Fibroblast of lung (primary cell): ENCODE data around the gene EPHA10.

Experiments used
- EZH2 ChIP-seq: IDR thresholded peaks from 2 replicates; pipeline ENCODE4 v1.5.1; 2012; ENCODE audit warnings: low read length, control low read depth, mild to moderate bottlenecking; ENCODE audit errors: missing control alignments
- TF ChIP-seq, protein P1 (sequence below), 2 donors: IDR thresholded peaks in 1 of 2; conservative IDR thresholded peaks in 1 of 2; 1 replicate in 1 of 2; 2 replicates in 1 of 2; pipeline ENCODE4 v1.5.1; 2011 to 2012; ENCODE audit warnings: low read length in 2 of 2, control low read depth in 1 of 2, inconsistent platforms in 1 of 2, low read depth in 1 of 2, mild to moderate bottlenecking in 1 of 2

DNA sequence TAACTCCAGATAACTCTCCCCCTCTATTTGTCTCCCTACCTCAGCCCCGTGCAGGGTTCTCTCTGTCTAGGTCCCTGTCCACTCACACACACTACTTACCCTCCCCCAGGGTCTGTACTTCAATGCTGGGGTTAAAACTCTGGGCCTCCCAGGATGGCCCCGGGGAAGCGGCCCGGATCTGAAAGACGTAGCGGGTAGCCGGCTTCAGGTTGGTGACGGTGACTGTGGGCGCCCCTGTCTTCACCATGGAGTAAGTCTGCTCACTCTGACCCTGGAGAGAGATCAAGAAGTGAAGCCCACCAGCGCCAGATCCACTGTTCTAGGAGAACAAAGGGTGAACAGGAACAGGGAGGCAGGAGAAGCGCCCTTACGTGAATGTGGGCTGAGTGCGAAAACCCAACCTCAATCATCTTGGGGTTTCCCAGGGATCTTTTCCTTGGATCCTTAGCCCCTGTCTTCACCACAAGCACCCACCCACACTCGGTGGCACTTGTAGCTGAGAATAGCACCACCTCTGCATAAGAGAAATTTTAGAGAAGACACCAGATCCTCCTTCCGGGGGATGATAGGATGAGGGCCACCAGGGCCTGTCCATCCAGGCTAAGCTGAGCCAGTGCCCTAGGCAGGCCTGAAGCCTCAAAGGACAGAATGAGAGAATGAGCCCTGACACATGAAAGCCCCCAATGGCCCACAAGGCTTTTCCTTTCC, 33.5 kb downstream of the EPHA10 start:
- TF ChIP-seq, protein P1, sequence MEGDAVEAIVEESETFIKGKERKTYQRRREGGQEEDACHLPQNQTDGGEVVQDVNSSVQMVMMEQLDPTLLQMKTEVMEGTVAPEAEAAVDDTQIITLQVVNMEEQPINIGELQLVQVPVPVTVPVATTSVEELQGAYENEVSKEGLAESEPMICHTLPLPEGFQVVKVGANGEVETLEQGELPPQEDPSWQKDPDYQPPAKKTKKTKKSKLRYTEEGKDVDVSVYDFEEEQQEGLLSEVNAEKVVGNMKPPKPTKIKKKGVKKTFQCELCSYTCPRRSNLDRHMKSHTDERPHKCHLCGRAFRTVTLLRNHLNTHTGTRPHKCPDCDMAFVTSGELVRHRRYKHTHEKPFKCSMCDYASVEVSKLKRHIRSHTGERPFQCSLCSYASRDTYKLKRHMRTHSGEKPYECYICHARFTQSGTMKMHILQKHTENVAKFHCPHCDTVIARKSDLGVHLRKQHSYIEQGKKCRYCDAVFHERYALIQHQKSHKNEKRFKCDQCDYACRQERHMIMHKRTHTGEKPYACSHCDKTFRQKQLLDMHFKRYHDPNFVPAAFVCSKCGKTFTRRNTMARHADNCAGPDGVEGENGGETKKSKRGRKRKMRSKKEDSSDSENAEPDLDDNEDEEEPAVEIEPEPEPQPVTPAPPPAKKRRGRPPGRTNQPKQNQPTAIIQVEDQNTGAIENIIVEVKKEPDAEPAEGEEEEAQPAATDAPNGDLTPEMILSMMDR (conservative IDR thresholded peaks at IDR 0.05 in 1 of 2, IDR thresholded peaks at IDR 0.05 in 1 of 2; ENCODE audit: low read depth in 1 of 2, low read length in 2 of 2): no peak
- TF ChIP-seq EZH2: no peak
